ENCODE measurements around the gene REG4. TPM values are rescaled to one million over a fixed set of nuclear protein-coding genes. Genes with fewer than 3 reads are reported as not detected.

Gene REG4
- total and polyA plus RNA-seq, 2 of the 4 experiments (the other 2 are of a cell fraction) = not detected

- no peaks in the 10 kb centered on the region for H3K27me3 ChIP-seq (ENCODE audit: control insufficient read depth, insufficient read depth, low read length)
- H3K9me1 ChIP-seq (ENCODE audit: insufficient read depth, low read length) = peaks cover 4% of the 10 kb centered on the region; the same call in 1 of the 2 replicates
- no peak overlapping the region for H3K23ac ChIP-seq (ENCODE audit: low read depth, low read length)
- ATAC-seq (ENCODE audit: low read depth) (no peak), DNase-seq (no peak)
- no peak for TF ChIP-seq RAD21 (IDR thresholded peaks at IDR 0.05; ENCODE audit: low read length)
- no peak for TF ChIP-seq RCOR1 (IDR thresholded peaks at IDR 0.05; ENCODE audit: insufficient replicate concordance, low read length)
- TF ChIP-seq RFX5 (IDR thresholded peaks at IDR 0.05; ENCODE audit: low read depth, low read length) = no peak
- TF ChIP-seq CTCF (conservative IDR thresholded peaks at IDR 0.05; ENCODE audit: low read depth, low read length) = no peak
- no peak for TF ChIP-seq BHLHE40 (IDR thresholded peaks at IDR 0.05; ENCODE audit: low read depth, low read length)
- TF ChIP-seq POLR2A (IDR thresholded peaks at IDR 0.05; ENCODE audit: low read depth, low read length) = no peak
- TF ChIP-seq FOS (IDR thresholded peaks at IDR 0.05; ENCODE audit: low read depth, low read length) = no peak
- TF ChIP-seq ELK1 (IDR thresholded peaks at IDR 0.05; ENCODE audit: borderline replicate concordance, low read depth, low read length) = no peak
- no peak for TF ChIP-seq MXI1 (IDR thresholded peaks at IDR 0.05; ENCODE audit: borderline replicate concordance, low read depth, low read length)
- no peak for TF ChIP-seq USF2 (IDR thresholded peaks at IDR 0.05; ENCODE audit: low read depth, low read length)
- no peak for TF ChIP-seq MAFK (IDR thresholded peaks at IDR 0.05; ENCODE audit: low read depth, low read length)
- TF ChIP-seq MAZ (IDR thresholded peaks at IDR 0.05; ENCODE audit: borderline replicate concordance, low read depth, low read length) = no peak
- no peak for TF ChIP-seq CEBPB (IDR thresholded peaks at IDR 0.05; ENCODE audit: low read depth, low read length)
- no peak for TF ChIP-seq SMC3 (IDR thresholded peaks at IDR 0.05; ENCODE audit: low read depth, low read length)
- no peak for TF ChIP-seq CHD1 (IDR thresholded peaks at IDR 0.05; ENCODE audit: low read depth, low read length)
- TF ChIP-seq NFE2L2 (IDR thresholded peaks at IDR 0.05; ENCODE audit: low read depth, low read length) = no peak
- no peak overlapping the region for H2BK5ac ChIP-seq (ENCODE audit: low read depth, low read length, poor library complexity, severe bottlenecking)
- BruUV-seq (replicated peaks) = no TSS peak
- no peak overlapping the region for H2AK9ac ChIP-seq (replicated peaks; ENCODE audit: low read depth, low read length, poor library complexity)
- CTCF ChIA-PET = no interaction called here
- dilution Hi-C loops (cut with HindIII; ENCODE audit: low sequenced_read_pairs, unreplicated experiment) (no loop called here), intact Hi-C loops (cut with micrococcal nuclease) (loop anchor here (2.0 kb wide), 1 partner anchor 34 kb away; no protein-coding TSS in a partner anchor), in situ Hi-C loops (cut with MboI; ENCODE audit: low sequenced_read_pairs) (no loop called here)
- no peak overlapping the region for H3K4ac ChIP-seq (ENCODE audit: low read depth, low read length)
- H3K4me1 ChIP-seq (ENCODE audit: control insufficient read depth, insufficient read depth, low read length) = peaks cover 7% of the 10 kb centered on the region
- H4K5ac ChIP-seq (ENCODE audit: low read depth, low read length) = no peak overlapping the region
- H2AK5ac ChIP-seq (ENCODE audit: low read depth, low read length) = no peak overlapping the region
- POLR2A ChIA-PET (ENCODE audit: unreplicated experiment) = no interaction called here
- no peaks in the 10 kb centered on the region for H3K9me3 ChIP-seq (ENCODE audit: control insufficient read depth, insufficient read depth, low read length)
- H3K36me3 ChIP-seq (ENCODE audit: control insufficient read depth, insufficient read depth, low read length) = no peaks in the 10 kb centered on the region
- H3K9ac ChIP-seq (ENCODE audit: low read depth, low read length) = no peak overlapping the region
- no peak overlapping the region for H3K14ac ChIP-seq (replicated peaks; ENCODE audit: low read depth, low read length)
- no peak overlapping the region for H4K91ac ChIP-seq (ENCODE audit: insufficient read depth, low read depth, low read length)
- no peak overlapping the region for H4K8ac ChIP-seq (ENCODE audit: low read depth in 2 of 2, low read length in 2 of 2)
- H3K4me2 ChIP-seq (ENCODE audit: low read depth, low read length) = no peak overlapping the region
- H2AFZ ChIP-seq (replicated peaks; ENCODE audit: low read length, poor library complexity) = no peak overlapping the region
- H3K4me3 ChIP-seq (ENCODE audit: insufficient read depth, low read depth, low read length) = no peak overlapping the region
- no peaks in the 10 kb centered on the region for H4K20me1 ChIP-seq (ENCODE audit: insufficient read depth, low read length)
- H2BK20ac ChIP-seq (ENCODE audit: low read depth, low read length) = no peak overlapping the region
- H2BK120ac ChIP-seq (ENCODE audit: low read depth, low read length) = no peak overlapping the region
- no peak overlapping the region for H3K18ac ChIP-seq (ENCODE audit: low read depth, low read length)
- H3K56ac ChIP-seq (ENCODE audit: extremely low read depth, insufficient read depth, low read length) = no peak overlapping the region
- no peak overlapping the region for H2BK15ac ChIP-seq (ENCODE audit: low read depth, low read length)
- H3K79me1 ChIP-seq (ENCODE audit: low read depth in 1 of 2, low read length in 2 of 2) = no peaks in the 10 kb centered on the region
- no CpG with 5 or more reads among the region's 6 CpGs for WGBS, 2 experiments (ENCODE audit: extremely low coverage in 2 of 2, insufficient read length in 1 of 2)
- no peak overlapping the region for H3K27ac ChIP-seq (ENCODE audit: insufficient read depth, low read length)
Measured at GRCh38 chr1:119778359-119778758, 32.9 kb downstream of the REG4 start.
